Measurements from ENCODE around the gene KCNH1.

Gene KCNH1

DNA sequence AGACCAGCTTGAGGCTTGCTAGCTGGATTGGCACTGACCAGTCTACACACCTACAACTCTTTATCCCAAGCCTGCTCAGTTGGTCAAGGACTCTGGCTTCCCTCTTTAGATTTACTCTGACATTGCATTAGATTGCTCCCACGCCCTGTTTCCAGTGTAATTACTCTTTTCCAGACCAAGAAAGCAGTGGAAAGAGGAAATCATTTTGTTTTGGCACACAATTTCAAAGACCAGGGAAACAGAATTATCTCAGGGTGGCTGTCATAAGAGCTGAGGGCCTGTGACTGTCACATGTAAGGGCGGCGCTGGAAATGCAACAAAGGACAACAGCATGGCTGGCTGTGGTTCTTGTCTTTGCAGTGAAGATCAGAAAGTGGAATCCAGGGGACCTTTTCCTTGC lies 502.5 kb downstream of the KCNH1 start:
- DNase-seq: no peak

- no peak for DNase-seq
These were observed 504.7 kb downstream of the KCNH1 start for GRCh38 chr1:210629276-210629675.

DNA sequence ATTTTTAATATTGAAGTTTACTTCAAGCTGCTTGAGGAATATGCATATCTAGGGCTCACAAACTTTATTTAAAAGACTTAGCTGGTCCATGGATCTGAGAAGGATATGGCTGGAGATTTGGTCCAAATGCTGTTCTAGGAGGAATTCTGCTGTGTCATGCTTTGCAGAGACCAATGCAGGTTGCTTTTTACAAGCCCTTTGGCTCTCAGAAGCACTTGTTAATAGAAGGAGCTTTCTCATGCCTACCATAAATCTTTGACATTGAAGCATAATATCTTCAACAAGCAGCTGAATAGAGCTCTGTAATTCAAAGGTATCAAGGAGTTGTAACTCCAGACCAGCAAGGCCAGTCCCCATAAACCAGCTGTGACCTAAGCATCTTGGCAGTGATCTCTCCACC lies 506.2 kb downstream of the KCNH1 start:
- no peak for DNase-seq
